Measurements from ENCODE around the gene MTLN.
A peak's percentile ranks its signal among the peaks of the same experiment; 100 is the strongest.
"Not testable (repeated sequence)": the region's sequence is repeated elsewhere in the genome, so short reads cannot be mapped to it uniquely, and the experiment has no call there.

MTLN gene, protein sequence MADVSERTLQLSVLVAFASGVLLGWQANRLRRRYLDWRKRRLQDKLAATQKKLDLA

DNA sequence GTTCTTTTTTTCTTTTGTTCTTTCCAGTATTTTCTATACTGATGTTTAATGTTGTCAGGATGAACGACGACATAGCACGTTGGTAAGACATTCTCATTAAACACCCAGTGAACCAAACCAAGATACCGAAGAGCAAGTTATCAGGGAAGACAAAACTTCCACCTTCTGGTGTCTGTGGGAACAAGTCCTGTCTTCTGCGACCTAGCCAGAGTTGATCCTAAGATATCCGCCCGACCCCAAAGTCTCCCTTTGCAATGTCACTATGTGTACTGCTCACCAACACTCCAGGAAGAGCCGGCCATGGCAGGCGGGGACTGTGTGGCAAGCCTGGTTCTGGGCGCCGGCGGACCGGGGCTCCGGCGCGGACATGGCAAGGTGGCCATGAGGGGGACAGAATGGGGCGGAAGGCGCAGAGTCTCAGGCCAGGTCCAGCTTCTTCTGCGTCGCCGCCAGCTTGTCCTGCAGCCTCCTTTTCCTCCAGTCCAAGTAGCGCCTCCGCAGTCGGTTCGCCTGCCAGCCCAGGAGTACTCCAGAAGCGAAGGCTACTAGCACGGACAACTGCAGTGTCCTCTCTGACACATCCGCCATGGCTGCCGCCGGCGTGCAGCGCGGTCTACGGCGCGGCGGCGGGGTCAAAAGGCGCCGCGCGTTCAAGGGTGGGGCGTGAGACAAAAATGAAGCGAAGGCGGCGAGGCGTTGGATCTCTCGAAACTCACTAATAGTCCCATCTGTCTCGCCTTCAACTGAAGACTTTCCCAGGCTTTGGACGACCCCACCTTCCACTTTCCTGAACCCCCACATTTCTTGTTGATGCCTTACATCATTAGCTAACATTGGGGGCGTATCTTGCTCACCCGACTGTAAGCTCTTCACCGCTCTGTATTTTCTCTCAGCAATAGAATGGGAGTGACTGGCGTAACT, at the start of gene MTLN:
Gene MTLN (minus strand): TSS at position 610 of the 921 bp plus-strand sequence. CDS start 22 bp downstream, at position 588.
- peak; percentile 54 for DNase-seq (ENCODE audit: low read depth)

DNA sequence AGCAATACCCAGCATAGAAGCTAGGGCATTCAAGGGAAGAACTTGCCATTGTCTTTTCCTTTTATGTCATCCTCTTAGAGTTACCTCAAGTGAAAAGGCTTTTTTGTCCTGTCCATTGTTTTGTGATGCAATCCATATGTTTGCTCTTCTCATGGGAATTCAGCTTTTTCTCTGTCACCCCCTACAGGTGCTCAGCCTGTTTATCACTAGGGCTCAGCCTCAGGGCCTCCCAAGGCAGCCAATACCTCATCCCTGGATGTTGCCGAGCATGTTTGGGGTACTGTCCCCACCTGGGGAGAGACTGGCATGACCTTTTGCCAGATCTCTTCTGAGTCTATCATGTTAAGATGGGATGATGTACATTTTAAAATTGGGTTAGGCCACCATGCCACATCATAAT, 49.6 kb upstream of the MTLN start:
- DNase-seq (ENCODE audit: low read depth): not testable (repeated sequence)

DNA sequence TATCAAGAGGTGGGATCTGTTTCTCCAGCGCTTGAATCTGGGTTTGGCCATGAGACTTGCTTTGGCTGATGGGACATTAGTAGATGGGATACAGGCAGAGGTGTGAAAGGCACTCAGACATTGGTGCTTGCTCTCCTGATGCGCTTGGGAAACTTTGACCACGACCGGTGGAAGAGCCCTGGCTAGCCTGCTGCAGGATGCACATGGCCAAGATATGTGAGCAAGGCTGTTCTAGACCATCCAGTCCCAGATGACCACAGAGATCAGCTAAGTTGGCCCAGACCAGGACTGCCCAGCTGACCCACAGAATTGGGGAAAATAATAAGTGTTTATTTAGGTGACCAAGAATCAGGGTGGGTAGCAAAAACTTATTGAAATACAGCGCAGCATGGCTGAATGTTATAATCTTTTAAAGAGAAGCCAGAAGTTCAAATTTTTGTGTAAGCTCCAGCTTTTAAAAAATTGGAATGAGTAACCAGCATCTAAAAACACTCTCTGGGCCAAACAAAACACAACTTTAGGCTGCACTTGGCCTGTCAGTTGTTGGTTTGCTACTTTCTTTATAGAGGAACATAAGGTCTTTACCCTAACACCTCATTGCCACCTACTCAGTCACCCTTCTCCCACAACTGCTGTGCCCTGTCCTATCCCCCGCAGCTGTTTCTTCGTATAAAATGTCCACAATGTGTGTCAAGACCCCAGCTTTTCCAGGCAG, 35.9 kb upstream of the MTLN start:
- DNase-seq (ENCODE audit: low read depth): not testable (repeated sequence)

DNA sequence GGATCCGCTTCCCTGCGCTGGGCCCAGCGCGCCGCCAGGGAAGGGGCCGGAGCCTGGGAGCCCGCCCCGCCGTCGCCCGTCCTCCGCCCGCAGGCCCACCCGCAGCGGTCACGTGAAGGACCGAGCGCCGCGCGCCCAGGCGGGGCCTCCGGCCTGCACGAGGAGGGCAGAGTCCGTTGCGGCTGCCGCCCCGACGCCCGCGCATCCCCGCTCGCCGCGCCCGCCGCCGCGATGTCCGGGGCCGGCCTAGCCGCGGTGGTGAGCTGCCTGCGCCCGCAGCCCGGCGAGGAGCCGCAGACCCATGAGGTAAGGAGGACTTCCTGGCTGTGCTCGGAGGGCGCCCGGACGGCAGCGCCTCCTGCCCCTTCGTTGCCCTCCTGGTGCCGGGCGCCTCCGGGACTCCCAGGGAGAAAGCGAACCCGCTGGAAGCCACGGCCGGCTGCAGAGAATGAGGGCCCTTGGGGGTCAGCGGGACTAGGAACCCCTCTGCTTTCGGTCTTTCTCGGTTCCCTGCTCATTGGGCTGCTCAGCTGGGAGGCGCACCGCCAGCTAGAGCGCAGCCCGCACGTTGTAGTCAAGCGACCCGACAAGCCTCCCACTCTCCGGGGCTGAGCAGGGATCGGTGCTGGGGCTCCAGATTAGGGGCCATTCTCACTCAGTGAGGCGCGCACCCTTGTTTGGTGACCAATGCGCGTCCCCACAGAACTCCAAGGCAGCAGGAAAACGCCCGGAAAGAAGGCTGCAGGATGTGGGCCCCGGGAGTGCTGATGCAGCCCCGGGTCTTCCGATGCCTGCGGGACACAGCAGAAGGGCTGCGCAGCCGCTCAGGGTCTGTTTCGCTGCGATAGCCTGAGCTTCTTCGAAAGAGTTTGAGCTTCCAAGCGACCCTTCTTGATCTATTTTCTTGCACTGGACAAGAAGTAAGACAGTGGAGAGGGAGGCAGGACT, 33.4 kb upstream of the MTLN start:
- DNase-seq (ENCODE audit: low read depth): not testable (repeated sequence)

DNA sequence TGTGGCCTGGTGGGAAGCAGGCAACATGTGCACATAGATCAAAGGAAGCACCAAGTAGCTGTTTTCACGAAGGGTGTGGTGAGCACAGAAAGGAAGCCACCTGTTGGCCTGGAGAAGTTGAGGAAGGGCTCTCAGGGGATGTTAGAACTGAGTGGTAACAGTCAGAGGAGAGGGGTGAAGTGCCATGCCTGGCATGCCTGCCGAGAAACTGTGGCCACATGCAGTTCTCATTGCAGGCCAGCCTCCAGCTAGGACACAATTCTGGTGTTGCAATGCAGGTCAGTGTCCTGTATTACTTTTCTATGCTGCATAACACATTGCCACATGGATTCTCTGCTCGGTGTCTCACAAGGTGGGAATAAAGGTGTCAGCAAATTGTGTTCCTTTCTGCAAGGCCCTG, 30.9 kb upstream of the MTLN start:
- DNase-seq (ENCODE audit: low read depth): not testable (repeated sequence)

DNA sequence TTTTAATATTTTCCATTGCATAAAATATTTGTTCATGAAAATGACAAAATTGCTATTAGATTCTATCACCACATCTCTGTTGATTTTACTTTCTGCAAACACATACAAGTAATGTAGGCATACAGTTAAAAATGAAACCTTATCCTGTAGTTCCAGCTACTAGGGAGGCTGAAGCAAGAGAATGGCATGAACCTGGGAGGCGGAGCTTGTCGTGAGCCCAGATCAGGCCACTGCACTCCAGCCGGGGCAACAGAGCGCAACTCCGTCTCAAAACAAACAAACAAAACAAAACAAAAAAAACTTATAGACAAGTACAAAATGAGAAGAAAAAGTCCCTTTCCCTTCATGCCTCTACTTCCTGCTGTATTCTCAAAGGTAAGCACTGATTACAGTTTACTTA, 22.2 kb upstream of the MTLN start:
- DNase-seq (ENCODE audit: low read depth): not testable (repeated sequence)

DNA sequence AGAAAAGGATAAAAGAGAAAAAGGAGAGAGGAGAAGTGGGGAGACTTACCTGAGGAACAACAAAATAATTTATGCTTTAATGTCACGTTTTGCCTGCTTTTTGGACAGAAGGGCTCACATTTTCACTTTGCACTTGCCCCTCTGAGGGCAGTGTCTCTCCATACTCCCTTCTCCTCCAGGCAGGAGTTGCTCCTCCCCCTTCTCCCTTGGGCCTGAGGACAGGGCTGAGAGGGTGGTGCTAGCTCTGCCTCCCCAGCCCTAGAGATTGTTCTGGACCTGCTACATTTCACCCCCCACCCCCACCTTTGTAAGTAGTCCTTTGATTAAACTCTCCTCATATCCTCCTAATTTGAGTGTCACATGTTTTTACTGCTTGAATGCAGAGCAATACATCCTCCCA, 17.5 kb upstream of the MTLN start:
- DNase-seq (ENCODE audit: low read depth): not testable (repeated sequence)

DNA sequence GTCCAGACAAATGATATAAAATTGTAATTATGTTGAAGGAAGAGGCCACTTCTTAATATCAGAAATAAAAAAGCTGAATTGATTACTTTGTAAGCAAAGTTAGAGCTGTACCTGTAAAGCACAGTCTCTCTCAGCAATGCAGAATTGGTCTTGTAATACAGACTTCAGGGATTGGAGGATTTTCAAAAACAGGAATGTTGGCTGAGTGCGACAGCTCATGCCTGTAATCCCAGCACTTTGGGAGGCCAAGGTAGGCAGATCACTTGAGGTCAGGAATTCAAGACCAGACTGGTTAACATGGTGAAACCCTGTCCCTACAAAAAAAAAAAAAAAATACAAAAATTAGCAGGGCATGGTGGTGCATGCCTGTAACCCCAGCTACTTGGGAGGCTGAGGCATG, 10.3 kb upstream of the MTLN start:
- not testable (repeated sequence) for DNase-seq (ENCODE audit: low read depth)

DNA sequence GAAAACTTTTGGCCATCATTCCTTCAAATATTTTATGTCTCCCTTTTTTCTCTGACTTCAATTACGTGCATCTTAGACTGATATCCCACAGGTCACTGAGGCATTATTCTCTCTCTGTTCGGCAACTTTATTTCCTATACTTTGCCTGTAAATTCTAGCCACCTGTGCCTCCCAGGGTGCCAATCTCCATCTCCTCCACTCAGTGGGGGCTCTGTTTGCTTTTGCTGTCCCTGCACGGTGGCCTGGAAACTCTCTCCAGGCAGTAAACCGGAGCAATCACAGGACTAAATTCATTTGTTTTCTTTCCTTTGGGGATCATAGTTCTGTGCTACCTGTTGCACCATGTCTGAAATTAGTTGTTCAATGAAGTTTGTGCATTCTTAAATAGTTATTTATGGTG, 9.6 kb upstream of the MTLN start:
- DNase-seq (ENCODE audit: low read depth): no peak

DNA sequence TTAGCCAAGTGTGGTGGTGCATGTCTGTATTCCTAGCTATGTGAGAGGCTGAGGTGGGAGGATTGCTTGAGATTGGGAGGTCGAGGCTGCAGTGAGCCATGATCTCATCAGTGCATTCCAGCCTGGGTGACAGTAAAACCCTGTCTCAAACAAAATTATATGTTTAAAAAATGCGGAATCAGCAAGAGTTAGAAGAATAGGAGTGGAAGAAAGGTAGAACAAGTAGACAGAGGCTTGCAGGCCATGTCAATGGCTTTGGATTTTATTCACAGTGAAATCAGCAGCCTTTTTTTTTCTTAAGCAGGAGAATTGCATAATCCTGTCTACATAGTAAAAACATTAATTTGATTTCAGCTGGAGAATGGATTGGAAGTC, 7.8 kb upstream of the MTLN start:
- DNase-seq (ENCODE audit: low read depth): no peak

DNA sequence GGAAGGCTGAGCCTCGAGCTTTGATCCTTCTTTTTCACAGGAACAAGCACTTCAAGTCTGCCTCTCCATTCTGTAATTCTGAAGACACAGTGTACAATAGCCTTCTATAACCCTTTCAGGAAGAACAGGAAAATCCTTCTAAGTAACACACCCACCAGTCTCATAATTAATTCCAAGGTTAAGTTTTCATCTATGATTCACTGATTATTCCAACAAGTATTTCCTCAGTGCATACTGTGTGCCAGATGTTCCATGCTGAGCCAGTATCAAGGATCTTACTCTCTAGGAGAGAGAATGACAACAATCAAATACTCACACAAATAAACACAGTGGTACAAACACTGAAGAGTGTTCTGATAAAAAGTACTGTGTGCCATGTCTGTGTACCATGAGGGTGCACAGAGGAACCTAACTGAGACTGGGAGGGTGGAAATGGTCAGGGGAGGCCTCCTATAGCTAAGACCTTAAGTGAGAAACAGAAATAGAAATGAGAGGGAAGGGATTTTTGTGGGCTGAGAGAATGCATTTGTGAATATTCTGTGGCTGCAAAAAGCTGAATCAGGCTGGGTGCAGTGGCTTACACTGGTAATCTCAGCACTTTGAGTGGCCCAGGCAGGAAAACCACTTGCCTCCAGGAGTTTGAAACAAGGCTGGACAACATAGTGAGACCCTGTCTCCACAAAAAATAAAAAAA, 7.3 kb upstream of the MTLN start:
- DNase-seq (ENCODE audit: low read depth): peak; percentile 23

DNA sequence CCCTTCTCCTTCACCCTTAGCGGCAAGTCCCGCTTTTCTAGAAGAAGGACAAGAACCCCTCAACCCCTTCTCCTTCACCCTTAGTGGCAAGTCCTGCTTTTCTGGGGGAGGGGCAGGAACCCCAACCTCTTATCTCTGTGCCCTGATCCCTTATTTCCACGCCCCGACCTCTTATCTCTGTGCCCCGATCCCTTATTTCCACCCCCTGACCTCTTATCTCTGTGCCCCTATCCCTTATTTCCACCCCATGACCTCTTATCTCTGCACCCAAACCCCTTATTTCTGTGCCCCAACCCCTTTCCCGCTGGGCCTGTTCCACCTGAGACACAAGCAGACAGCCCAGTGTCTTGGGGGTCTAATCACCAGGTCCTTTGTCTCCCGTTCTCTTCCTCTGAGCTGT, 6.5 kb upstream of the MTLN start:
- DNase-seq (ENCODE audit: low read depth): not testable (repeated sequence)

DNA sequence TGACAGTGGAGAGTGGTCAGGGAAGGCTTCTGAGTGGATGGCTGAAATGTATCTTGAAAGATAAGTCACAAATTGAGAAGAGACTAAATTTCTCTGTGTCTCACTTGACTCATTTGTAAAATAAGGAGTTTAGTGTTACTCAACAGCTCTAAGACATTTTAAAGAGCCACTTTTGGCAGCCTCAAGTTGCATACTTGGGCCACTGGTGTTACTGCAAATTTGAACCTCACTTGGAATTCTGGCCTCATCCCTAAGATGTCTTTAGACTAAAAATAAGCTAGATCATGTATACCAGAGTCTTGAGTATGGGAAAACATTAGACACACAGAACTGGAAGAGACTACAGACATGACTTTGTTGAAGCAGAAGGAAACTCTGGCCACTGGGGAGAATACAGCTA, 4.5 kb upstream of the MTLN start:
- no peak for DNase-seq (ENCODE audit: low read depth)

DNA sequence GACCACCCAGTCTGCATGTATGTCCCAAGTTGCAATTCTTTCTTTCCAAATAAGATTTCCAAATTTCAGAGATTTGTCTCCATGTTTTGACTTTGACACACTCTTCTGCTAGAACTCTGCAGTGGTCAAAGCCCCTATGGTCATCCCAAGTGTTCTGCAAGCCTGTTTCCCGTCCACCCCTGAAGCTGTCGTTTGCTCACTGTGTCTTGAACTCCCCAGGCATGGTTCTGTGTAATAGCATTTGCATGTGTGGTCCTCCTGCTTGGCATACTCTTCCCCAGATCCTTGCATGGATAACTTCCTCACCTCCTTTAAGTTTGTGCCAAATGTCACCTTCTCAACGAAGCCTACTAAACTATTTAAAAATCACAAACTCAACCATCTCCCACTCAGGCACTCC, 3.9 kb upstream of the MTLN start:
- DNase-seq (ENCODE audit: low read depth): no peak

DNA sequence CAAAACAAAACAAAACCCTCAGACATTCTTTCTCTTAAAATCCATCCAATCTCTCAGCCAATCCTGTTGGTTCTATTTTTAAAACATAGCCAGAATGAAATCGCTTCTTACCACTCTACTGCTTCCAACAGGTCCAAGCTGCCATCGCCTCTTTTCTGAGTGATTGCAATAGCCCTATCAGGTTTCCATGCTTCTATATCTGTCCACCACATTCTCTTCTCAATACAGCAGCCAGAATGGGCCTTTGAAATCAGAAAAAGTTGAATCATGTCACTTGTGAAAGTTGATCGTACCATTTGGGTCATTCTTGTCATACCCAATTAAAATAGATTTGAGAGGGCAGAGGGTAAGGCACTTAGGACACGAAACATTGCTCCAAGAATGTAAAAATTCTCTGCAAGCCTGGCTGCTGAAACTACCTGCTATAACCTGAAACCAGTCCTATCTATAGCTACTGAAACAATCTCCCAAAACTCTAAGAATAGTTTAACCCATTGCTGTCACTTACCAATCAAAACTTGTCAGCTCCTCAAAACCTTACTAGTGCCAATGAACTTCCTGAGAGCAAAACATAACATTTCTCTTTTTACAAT, 3.3 kb upstream of the MTLN start:
- DNase-seq (ENCODE audit: low read depth): no peak

DNA sequence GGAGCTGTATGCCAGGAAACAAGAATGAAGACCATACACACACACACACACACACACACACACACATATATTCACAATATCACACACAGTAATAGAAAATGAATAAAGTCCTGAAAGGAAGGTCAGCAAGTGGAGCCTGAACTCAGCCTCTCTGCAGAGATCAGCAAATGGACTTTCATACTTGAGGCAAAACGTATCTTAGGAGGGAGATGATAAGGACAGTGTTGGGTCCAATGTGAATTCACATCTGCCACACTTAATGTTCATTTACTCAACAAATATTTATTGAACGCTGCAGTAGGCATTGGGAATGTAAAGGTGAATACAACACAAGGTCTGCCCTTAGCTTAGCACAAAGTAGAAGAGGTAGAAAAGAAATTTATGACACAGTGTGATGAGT, 2.7 kb upstream of the MTLN start:
- no peak for DNase-seq (ENCODE audit: low read depth)

DNA sequence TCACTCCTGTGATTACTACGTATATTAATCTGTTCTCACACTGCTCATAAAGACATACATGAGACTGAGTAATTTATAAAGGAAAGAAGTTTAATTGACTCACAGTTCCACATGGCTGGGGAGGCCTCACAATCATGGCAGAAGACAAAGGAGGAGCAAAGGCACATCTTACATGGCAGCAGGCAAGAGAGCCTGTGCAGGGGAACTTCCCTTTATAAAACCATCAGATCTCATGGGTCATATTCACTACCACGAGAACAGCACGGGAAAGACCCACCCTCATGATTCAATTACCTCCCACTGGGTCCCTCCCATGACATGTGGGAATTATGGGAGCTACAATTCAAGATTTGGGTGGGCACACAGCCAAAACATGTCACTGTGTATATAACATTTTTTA, 1.2 kb upstream of the MTLN start:
- DNase-seq (ENCODE audit: low read depth): not testable (repeated sequence)

DNA sequence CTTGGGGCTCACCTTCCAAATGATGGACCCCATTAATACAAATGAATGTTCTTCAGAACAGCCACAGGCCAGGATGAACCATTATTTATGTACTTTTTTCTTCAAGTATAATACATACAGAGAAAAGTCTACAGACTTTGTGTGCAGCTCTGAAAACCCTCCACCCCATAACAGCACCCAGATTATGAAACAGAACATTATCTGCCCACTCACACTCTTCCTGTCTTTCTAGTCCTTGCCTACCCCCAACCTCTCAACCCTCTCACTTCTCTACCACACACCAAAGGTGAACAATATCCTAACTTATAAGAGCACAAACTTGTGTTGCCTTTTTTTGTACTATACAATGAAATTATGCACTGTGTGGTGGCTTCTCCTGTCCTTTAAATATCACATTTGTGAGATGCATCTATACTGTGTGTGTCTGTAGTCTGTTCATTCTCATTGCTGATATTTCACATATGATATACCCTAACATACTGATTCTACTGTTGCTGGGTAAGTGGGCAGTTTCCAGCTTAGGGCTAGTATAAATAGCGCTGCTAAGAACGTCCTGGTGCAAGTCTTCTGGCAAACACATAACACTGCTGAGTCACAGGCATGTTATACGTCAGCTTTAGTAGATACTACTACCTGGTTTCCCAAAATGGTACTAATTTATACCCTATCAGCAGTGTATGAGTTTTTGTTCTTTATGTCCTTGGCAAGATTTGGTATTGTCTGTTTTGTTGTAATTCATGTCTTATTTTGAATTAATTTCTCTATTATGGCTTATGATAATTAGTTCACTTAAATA, 6.5 kb downstream of the MTLN start:
- no peak for DNase-seq (ENCODE audit: low read depth)

DNA sequence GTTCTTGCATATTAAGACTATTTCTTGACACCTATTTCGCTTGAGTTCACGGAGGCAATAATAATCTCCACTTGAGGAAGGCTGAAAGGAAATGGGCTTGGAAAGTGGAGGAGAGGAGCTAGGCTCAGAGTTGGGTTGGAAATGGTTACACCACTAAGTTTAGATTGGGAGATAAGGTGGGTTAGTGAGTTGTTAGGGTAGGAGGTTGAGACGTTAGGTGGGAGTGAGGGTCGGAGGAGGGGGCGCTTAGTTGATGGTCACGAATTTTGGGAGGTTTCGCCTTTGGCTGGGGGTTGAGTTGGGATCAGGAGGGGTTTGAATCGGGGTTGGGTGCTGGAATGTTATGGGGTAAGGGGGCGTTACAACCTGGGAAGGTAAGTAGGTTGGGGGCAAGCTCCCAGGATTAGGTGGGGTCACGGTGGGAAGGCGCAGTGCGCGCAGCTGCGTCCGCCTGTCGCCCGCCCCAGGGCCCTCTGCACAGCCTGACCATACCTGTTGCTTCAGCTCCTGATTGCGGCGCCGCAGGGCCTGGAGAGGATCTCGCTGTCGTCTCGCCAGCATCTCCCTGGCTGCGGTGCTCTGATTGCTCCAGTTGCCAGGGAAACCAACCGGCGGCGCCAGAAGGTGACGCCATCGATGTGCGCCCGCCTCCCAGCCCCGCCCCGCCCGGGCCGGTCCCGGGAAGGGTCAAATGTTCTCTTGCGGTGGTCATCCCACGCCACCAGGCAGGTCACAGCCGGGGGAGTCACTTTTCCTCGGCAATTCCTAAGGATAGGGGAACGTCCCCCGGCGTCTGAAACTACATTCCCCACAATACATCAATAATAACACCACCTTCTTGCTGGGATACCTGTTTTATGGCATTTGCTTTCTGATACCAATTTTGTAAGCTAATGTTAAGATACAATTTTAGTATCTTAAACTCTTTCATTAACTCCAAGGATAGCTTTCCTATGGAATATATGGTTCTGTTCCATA, 7.7 kb downstream of the MTLN start, which contains the start of gene NPHP1:
Gene NPHP1 (minus strand): TSS at position 606 of the 978 bp plus-strand sequence. CDS start 45 bp downstream, at position 561.
- peak; percentile 38 for DNase-seq (ENCODE audit: low read depth)
